Measurements from ENCODE around the gene BTBD9. TPM values are rescaled to one million over a fixed set of nuclear protein-coding genes. Genes with fewer than 3 reads are reported as not detected.

The BTBD9 gene
- total RNA-seq, 6 experiments from 2014 or later, result 11.0 to 12.7 (median 12.5) TPM

DNA sequence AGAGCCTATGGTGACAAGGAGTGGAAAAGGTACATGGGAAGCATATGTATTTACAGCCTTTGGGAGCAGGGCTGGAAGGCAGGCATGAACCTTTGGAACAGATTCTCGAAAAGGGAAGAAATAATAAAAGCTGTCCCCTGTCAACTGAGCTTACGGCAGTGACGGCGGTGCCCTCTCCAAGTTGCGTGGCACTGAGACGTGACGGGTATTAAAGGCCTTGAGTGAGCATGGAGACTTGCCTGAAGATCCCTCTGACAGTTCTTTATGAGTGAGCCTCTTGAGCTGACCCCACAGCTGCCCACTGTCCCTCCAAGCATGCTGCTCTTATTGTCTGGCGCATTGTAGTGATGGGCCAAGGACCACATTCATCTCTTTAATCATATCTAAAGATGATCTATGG, 431.7 kb downstream of the BTBD9 start:
- no peak for TF ChIP-seq CTCF (IDR thresholded peaks at IDR 0.05)
- Mint-ChIP-seq H3K27ac (no peak overlapping the region), H3K4me3 (no peak overlapping the region), H3K4me1 (ENCODE audit: low read depth) (peaks cover 7% of the 10 kb centered on the region), H3K27me3 (ENCODE audit: insufficient read depth) (peaks cover 2% of the 10 kb centered on the region; the same call in 1 of the 2 replicates), H3K36me3 (ENCODE audit: low read depth) (no peaks in the 10 kb centered on the region), H3K9me3 (no peaks in the 10 kb centered on the region)
- DNase-seq, result no peak

DNA sequence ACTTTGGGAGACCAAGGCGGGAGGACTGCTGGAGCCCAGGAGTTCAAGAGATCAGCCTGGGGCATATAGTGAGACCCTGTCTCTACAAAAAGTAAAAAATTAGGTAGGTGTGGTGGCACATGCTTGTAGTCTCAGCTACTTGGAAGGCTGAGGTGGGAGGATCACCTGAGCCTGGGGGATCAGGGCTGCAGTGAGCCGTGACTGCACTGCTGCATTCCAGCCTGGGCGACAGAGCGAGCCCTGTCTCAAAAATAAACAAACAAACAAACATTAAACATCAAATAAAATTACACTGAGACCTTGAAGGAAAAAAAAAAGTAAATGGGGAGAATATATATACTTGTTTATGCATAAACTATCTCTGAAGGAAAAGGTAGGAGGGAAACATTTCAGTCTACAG, 432.4 kb downstream of the BTBD9 start:
- H3K27me3 Mint-ChIP-seq (ENCODE audit: insufficient read depth), result peaks cover 2% of the 10 kb centered on the region; the same call in 1 of the 2 replicates
- no peaks in the 10 kb centered on the region for H3K9me3 Mint-ChIP-seq
- no peak for TF ChIP-seq CTCF (IDR thresholded peaks at IDR 0.05)
- peaks cover under 1% of the 10 kb centered on the region; the same call in 1 of the 2 replicates for H3K4me1 Mint-ChIP-seq (ENCODE audit: low read depth)
- H3K4me3 Mint-ChIP-seq, result no peak overlapping the region
- H3K27ac Mint-ChIP-seq, result no peak overlapping the region
- DNase-seq, result no peak
- H3K36me3 Mint-ChIP-seq (ENCODE audit: low read depth), result no peaks in the 10 kb centered on the region

DNA sequence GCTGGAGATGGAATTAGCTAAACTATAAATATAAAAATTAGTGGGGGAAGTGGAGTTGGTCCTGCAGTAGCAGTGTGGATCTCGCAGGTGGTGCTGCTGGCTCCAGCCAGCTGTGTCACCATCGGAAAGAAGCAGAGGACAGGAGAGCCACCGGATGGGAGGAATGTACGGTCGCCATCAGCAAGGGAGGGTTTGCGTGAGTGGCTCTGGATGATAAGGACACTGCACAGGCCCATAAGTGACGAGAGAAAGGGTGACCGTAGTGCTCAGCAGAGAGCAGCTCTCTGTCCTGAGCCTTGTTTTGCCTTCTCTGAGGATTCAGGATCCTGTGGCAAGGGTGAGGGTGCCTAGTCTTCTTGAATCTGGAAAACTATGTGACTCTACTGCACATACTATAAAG, 441.5 kb downstream of the BTBD9 start:
- Mint-ChIP-seq H3K9me3 (no peaks in the 10 kb centered on the region), H3K27ac (no peak overlapping the region), H3K4me1 (ENCODE audit: low read depth) (peaks cover 7% of the 10 kb centered on the region), H3K27me3 (ENCODE audit: insufficient read depth) (no peaks in the 10 kb centered on the region), H3K36me3 (ENCODE audit: low read depth) (peaks cover 12% of the 10 kb centered on the region; the same call in 1 of the 2 replicates), H3K4me3 (no peak overlapping the region)
- no peak for TF ChIP-seq CTCF (IDR thresholded peaks at IDR 0.05)
- no peak for DNase-seq

- no peak for TF ChIP-seq CTCF (IDR thresholded peaks at IDR 0.05)
- Mint-ChIP-seq H3K9me3 (no peaks in the 10 kb centered on the region), H3K4me1 (ENCODE audit: low read depth) (peaks cover 7% of the 10 kb centered on the region), H3K27me3 (ENCODE audit: insufficient read depth) (peaks cover 3% of the 10 kb centered on the region), H3K4me3 (no peak overlapping the region), H3K27ac (no peak overlapping the region), H3K36me3 (ENCODE audit: low read depth) (0 out of 2 replicates have a peak, but pooled peaks cover under 1% of the 10 kb centered on the region)
- DNase-seq, result no peak
These were observed 444.6 kb downstream of the BTBD9 start for GRCh38 chr6:38195113-38195635.

DNA sequence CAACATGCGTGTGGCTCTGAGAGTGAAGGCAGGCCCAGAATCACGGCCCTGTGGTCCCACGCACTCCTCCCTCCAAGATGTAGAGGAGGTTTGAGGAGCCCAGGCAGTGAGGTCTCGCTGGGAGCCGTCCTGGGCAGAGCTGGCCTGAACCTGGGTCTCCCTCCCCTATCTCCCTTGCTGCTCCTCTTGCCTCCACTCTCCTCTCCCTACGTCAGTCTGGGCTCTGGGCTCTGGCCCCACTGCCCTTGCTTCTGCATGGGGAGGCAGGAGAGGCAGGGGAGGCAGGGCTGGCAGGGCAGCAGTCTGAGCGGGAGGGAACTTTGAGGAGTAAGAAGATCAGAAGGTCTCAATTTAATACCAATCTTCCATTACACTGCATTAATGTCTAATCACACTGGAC, 445.1 kb downstream of the BTBD9 start:
- Mint-ChIP-seq H3K36me3 (ENCODE audit: low read depth) (no peaks in the 10 kb centered on the region), H3K4me1 (ENCODE audit: low read depth) (peaks cover 7% of the 10 kb centered on the region), H3K4me3 (no peak overlapping the region), H3K9me3 (no peaks in the 10 kb centered on the region), H3K27ac (no peak overlapping the region), H3K27me3 (ENCODE audit: insufficient read depth) (peaks cover 3% of the 10 kb centered on the region)
- no peak for TF ChIP-seq CTCF (IDR thresholded peaks at IDR 0.05)
- no peak for DNase-seq

- H3K36me3 Mint-ChIP-seq (ENCODE audit: low read depth), result no peaks in the 10 kb centered on the region
- TF ChIP-seq CTCF (IDR thresholded peaks at IDR 0.05), result no peak
- H3K4me3 Mint-ChIP-seq, result no peak overlapping the region
- H3K4me1 Mint-ChIP-seq (ENCODE audit: low read depth), result peaks cover 7% of the 10 kb centered on the region
- H3K27ac Mint-ChIP-seq, result no peak overlapping the region
- H3K9me3 Mint-ChIP-seq, result no peaks in the 10 kb centered on the region
- DNase-seq, result no peak
- peaks cover 3% of the 10 kb centered on the region for H3K27me3 Mint-ChIP-seq (ENCODE audit: insufficient read depth)
These were observed 445.5 kb downstream of the BTBD9 start for GRCh38 chr6:38194282-38194572.
